ENCODE measurements around the gene TRIM41.
"Not testable (repeated sequence)": the region's sequence is repeated elsewhere in the genome, so short reads cannot be mapped to it uniquely, and the experiment has no call there.

GRCh38 chr5:181177559-181177958 lies 45.5 kb upstream of the TRIM41 start:
- not testable (repeated sequence) for TF ChIP-seq CTCF (IDR thresholded peaks at IDR 0.05; ENCODE audit: insufficient read depth, low read length, poor library complexity, severe bottlenecking); EZH2phosphoT487 (conservative IDR thresholded peaks at IDR 0.05; ENCODE audit: low read length)

Measured in SU-DHL-6 (cell line).